DOHH2 (cell line): ENCODE data around the gene MAJIN.

ENCODE experiments used
- H3F3A ChIP-seq: fragments of 200-600 bp; sonication (generic), shearing (Covaris generic); 2 replicates; pipeline ENCODE4 v1.6.0; 2016; ENCODE audit warnings: antibody characterized with exemption, mild to moderate bottlenecking; ENCODE audit not compliant: control insufficient read depth, insufficient read depth
- H3K27ac ChIP-seq: fragments of 200-600 bp; sonication (generic); 2 replicates; pipeline ENCODE4 v1.5.1; 2014; ENCODE audit warnings: low read depth, mild to moderate bottlenecking, low read length, moderate library complexity
- H3K27me3 ChIP-seq: fragments of 200-600 bp; sonication (generic); 2 replicates; pipeline ENCODE4 v1.6.1; 2014; ENCODE audit warnings: mild to moderate bottlenecking, low read length, mixed read lengths; ENCODE audit not compliant: control insufficient read depth
- H3K36me3 ChIP-seq: fragments of 200-600 bp; sonication (generic); 2 replicates; pipeline ENCODE4 v1.6.1; 2014; ENCODE audit warnings: mild to moderate bottlenecking, low read length, moderate library complexity, mixed read lengths; ENCODE audit not compliant: control insufficient read depth
- H3K4me1 ChIP-seq: fragments of 200-600 bp; sonication (generic); 2 replicates; pipeline ENCODE4 v1.6.1; 2014; ENCODE audit warnings: mild to moderate bottlenecking, low read length, mixed read lengths; ENCODE audit not compliant: control insufficient read depth
- H3K4me2 ChIP-seq: fragments of 200-600 bp; sonication (generic); 2 replicates; pipeline ENCODE4 v1.6.0; 2014; ENCODE audit warnings: mild to moderate bottlenecking, low read length, moderate library complexity
- H3K4me3 ChIP-seq: fragments of 200-600 bp; sonication (generic); 2 replicates; pipeline ENCODE4 v1.5.1; 2014; ENCODE audit warnings: mild to moderate bottlenecking, low read length, mixed read lengths
- H3K79me2 ChIP-seq: fragments of 200-600 bp; sonication (generic); 2 replicates; pipeline ENCODE4 v1.6.1; 2014; ENCODE audit warnings: mild to moderate bottlenecking, low read length, mixed read lengths; ENCODE audit not compliant: control insufficient read depth
- H3K9me2 ChIP-seq: fragments of 200-600 bp; sonication (generic); replicated peaks from 2 replicates; pipeline ENCODE4 v1.6.1; 2014; ENCODE audit warnings: mild to moderate bottlenecking, low read length, mixed read lengths; ENCODE audit not compliant: control insufficient read depth
- H3K9me3 ChIP-seq: fragments of 200-600 bp; sonication (generic); 2 replicates; pipeline ENCODE4 v1.6.1; 2014; ENCODE audit warnings: antibody characterized with exemption, low read length, mixed read lengths; ENCODE audit not compliant: control insufficient read depth, insufficient read depth
- H4K20me1 ChIP-seq: fragments of 200-600 bp; sonication (generic); 2 replicates; pipeline ENCODE4 v1.6.0; 2014; ENCODE audit warnings: low read depth, mild to moderate bottlenecking, antibody characterized with exemption, low read length, moderate library complexity; ENCODE audit not compliant: control insufficient read depth, insufficient read depth
- CTCF ChIP-seq: fragments of 200-600 bp; sonication (generic); IDR thresholded peaks from one replicate; pipeline ENCODE4 v1.5.1; 2014; ENCODE audit warnings: antibody characterized with exemption, mild to moderate bottlenecking, low read depth, low read length; ENCODE audit not compliant: poor library complexity, severe bottlenecking
- EZH2phosphoT487 ChIP-seq: fragments of 200-600 bp; sonication (generic); IDR thresholded peaks from 2 replicates; pipeline ENCODE4 v1.6.1; 2017; ENCODE audit warnings: borderline replicate concordance, mild to moderate bottlenecking, antibody characterized with exemption, low read length, moderate library complexity, mixed read lengths

MAJIN gene

GRCh38 chr11:64954201-64954600, 17.7 kb downstream of the MAJIN start:
- Histone ChIP-seq H3K79me2 (no peaks in the 10 kb centered on the region), H3K9me3 (no peaks in the 10 kb centered on the region), H3K36me3 (no peaks in the 10 kb centered on the region), H3F3A (no peaks in the 10 kb centered on the region; the same call in 1 of the 2 replicates), H3K4me2 (no peak overlapping the region), H3K27ac (no peak overlapping the region), H3K4me3 (no peak overlapping the region), H3K27me3 (no peaks in the 10 kb centered on the region), H3K9me2 (no peaks in the 10 kb centered on the region), H3K4me1 (peaks cover 2% of the 10 kb centered on the region), H4K20me1 (no peaks in the 10 kb centered on the region)
- TF ChIP-seq CTCF = no peak
- TF ChIP-seq EZH2phosphoT487 = no peak

GRCh38 chr11:64951529-64951928, 20.4 kb downstream of the MAJIN start:
- Histone ChIP-seq H3K27ac (no peak overlapping the region), H3K4me1 (peaks cover 7% of the 10 kb centered on the region), H3F3A (no peaks in the 10 kb centered on the region; the same call in 1 of the 2 replicates), H3K4me3 (no peak overlapping the region), H3K27me3 (no peaks in the 10 kb centered on the region), H3K9me3 (no peaks in the 10 kb centered on the region), H3K36me3 (no peaks in the 10 kb centered on the region), H3K79me2 (no peaks in the 10 kb centered on the region), H4K20me1 (no peaks in the 10 kb centered on the region), H3K9me2 (no peaks in the 10 kb centered on the region), H3K4me2 (no peak overlapping the region)
- no peak for TF ChIP-seq EZH2phosphoT487

- H3K9me3 ChIP-seq = no peaks in the 10 kb centered on the region
- no peak for TF ChIP-seq EZH2phosphoT487
- TF ChIP-seq CTCF = no peak
- H3K79me2 ChIP-seq = no peaks in the 10 kb centered on the region
- no peaks in the 10 kb centered on the region for H3K27me3 ChIP-seq
- H3K4me2 ChIP-seq = no peak overlapping the region
- H3F3A ChIP-seq = no peaks in the 10 kb centered on the region; the same call in 1 of the 2 replicates
- no peaks in the 10 kb centered on the region for H4K20me1 ChIP-seq
- H3K36me3 ChIP-seq = no peaks in the 10 kb centered on the region
- no peak overlapping the region for H3K4me3 ChIP-seq
- peaks cover 30% of the 10 kb centered on the region for H3K4me1 ChIP-seq
- H3K9me2 ChIP-seq = no peaks in the 10 kb centered on the region
- H3K27ac ChIP-seq = no peak overlapping the region
Measured at GRCh38 chr11:64947208-64947814, 24.6 kb downstream of the MAJIN start.

GRCh38 chr11:64936539-64936938, 35.4 kb downstream of the MAJIN start:
- H3K4me3 ChIP-seq = no peak overlapping the region
- no peaks in the 10 kb centered on the region for H3K9me2 ChIP-seq
- H4K20me1 ChIP-seq = no peaks in the 10 kb centered on the region
- H3K27me3 ChIP-seq = no peaks in the 10 kb centered on the region
- H3K36me3 ChIP-seq = no peaks in the 10 kb centered on the region
- no peaks in the 10 kb centered on the region for H3K79me2 ChIP-seq
- no peaks in the 10 kb centered on the region for H3F3A ChIP-seq
- H3K4me2 ChIP-seq = no peak overlapping the region
- no peak overlapping the region for H3K27ac ChIP-seq
- H3K4me1 ChIP-seq = no peaks in the 10 kb centered on the region
- H3K9me3 ChIP-seq = no peaks in the 10 kb centered on the region
- no peak for TF ChIP-seq CTCF
- no peak for TF ChIP-seq EZH2phosphoT487
